ENCODE results near the gene PGAM1. TPM values are rescaled to one million over a fixed set of nuclear protein-coding genes. Genes with fewer than 3 reads are reported as not detected.

PGAM1 gene
- total and polyA plus RNA-seq, 12 donors = 55.4 to 627 (median 397) TPM

DNA sequence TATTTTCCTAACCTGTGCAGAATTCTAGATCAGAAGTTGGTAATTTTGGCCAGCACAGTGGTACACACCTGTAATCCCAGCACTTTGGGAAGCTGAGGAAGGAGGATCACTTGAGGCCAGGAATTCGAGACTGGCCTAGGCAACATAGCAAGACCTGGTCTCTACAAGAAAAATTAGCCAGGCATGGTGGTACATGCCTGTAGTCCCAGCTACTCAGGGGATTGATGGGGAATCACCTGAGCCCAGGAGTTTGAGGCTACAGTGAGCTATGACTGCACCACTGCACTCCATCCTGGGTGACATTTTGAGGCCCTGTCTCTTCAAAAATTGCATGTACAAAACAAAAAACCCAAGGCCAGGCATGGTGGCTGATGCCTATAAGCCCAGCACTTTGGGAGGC lies 8.6 kb downstream of the PGAM1 start:
- Histone ChIP-seq H3K36me3 (replicated peaks in 1 of 2) (peaks cover 0 to 82% of the 10 kb centered on the region in 2 donors), H3K4me1 (replicated peaks in 1 of 2) (peaks cover 0 to 6% of the 10 kb centered on the region in 2 donors), H3K9me3 (replicated peaks in 1 of 3) (no peaks in the 10 kb centered on the region), H3K27me3 (no peaks in the 10 kb centered on the region), H3K4me3 (no peak overlapping the region), H3K27ac (no peak overlapping the region)
- 82 to 96% (median 91%) methylated on average over 1 of the region's 1 CpG for WGBS, 4 donors
- TF ChIP-seq POLR2A (IDR thresholded peaks at IDR 0.05) = no peak
- TF ChIP-seq, protein P1, sequence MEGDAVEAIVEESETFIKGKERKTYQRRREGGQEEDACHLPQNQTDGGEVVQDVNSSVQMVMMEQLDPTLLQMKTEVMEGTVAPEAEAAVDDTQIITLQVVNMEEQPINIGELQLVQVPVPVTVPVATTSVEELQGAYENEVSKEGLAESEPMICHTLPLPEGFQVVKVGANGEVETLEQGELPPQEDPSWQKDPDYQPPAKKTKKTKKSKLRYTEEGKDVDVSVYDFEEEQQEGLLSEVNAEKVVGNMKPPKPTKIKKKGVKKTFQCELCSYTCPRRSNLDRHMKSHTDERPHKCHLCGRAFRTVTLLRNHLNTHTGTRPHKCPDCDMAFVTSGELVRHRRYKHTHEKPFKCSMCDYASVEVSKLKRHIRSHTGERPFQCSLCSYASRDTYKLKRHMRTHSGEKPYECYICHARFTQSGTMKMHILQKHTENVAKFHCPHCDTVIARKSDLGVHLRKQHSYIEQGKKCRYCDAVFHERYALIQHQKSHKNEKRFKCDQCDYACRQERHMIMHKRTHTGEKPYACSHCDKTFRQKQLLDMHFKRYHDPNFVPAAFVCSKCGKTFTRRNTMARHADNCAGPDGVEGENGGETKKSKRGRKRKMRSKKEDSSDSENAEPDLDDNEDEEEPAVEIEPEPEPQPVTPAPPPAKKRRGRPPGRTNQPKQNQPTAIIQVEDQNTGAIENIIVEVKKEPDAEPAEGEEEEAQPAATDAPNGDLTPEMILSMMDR (IDR thresholded peaks at IDR 0.05) = no peak
- DNase-seq = no peak
- intact Hi-C loops (cut with DNase I) = no loop called here

DNA sequence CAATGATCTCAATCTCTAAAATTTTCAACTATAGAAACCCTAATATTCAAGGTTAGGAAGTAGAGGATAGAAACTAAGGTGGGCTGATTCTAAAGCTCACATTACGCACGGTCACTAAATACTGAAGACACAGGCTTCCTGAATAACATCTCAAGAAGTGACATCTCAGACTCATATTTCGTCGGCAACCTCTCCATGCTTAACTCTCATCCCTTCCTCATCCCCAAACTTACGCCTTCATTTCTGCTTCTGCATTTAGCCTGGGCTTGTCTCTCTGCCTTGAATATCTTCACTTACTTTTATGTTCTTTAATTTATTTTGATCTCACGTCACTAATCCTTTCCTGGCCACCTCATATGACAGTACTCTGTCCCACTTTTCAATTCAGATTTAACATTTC lies 9.2 kb downstream of the PGAM1 start:
- 90 to 97% (median 93%) methylated on average over 6 of the region's 6 CpGs for WGBS, 4 donors
- no peak for DNase-seq
- Histone ChIP-seq H3K27me3 (no peaks in the 10 kb centered on the region), H3K9me3 (replicated peaks in 1 of 3) (no peaks in the 10 kb centered on the region), H3K4me3 (no peak overlapping the region), H3K4me1 (replicated peaks in 1 of 2) (no peaks in the 10 kb centered on the region), H3K27ac (no peak overlapping the region), H3K36me3 (replicated peaks in 1 of 2) (peaks cover 0 to 83% of the 10 kb centered on the region in 2 donors)
- no peak for TF ChIP-seq POLR2A (IDR thresholded peaks at IDR 0.05)
- TF ChIP-seq, protein P1 (IDR thresholded peaks at IDR 0.05) = no peak
- intact Hi-C loops (cut with DNase I) = no loop called here

DNA sequence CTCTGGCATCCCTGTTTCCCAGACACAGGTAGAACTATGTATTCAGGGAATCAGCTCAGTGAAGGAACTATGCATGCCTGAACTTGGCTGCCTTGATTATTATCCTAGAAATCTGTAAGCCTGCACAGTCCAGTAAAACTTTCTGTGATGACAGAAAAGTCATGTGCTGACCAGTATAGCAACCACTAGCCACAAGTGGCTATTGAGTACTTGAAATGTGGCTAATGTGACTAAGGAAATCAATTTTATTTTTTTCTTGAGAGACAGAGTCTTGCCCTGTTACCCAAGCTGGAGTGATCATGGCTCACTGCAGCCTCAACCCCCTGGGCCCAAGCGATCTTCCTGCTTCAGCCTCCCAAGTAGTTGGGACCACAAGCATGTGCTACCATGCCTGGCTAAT lies 16.3 kb downstream of the PGAM1 start:
- peaks cover 0 to 48% of the 10 kb centered on the region in 2 donors for H3K36me3 ChIP-seq (replicated peaks in 1 of 2)
- no peak for DNase-seq
- TF ChIP-seq, protein P1 (IDR thresholded peaks at IDR 0.05) = no peak
- TF ChIP-seq POLR2A (IDR thresholded peaks at IDR 0.05) = no peak
- H3K27me3 ChIP-seq = no peaks in the 10 kb centered on the region
- WGBS, 4 donors = 86 to 97% (median 94%) methylated on average over 1 of the region's 1 CpG
- no peak overlapping the region for H3K4me3 ChIP-seq
- H3K9me3 ChIP-seq (replicated peaks in 1 of 3) = no peaks in the 10 kb centered on the region
- intact Hi-C loops (cut with DNase I) = no loop called here
- peaks cover 14 to 18% of the 10 kb centered on the region in 2 donors for H3K4me1 ChIP-seq (replicated peaks in 1 of 2)
- no peak overlapping the region for H3K27ac ChIP-seq

DNA sequence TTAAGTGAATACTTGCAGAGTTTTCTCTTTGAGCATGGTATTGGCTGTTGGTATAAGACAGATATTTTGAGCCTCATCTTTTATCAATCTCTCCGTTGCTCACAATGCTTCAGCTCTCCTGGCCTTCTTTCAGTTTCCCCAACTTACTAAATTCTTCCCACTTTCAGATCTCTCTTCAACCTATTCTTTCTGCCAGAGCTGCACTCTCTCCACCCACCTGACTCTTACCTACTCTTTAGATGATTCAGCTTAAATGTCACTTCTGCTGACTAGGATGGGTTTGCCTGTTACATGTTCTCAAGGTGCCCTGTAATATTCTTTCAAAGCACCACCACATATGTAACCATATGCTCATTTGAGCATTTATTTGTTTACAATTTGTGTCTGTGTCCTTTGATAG lies 18.2 kb downstream of the PGAM1 start:
- intact Hi-C loops (cut with DNase I) = no loop called here
- 76 to 85% (median 80%) methylated on average over 1 of the region's 1 CpG for WGBS, 4 donors
- no peaks in the 10 kb centered on the region for H3K9me3 ChIP-seq (replicated peaks in 1 of 3)
- no peak overlapping the region for H3K4me3 ChIP-seq
- no peak for DNase-seq
- H3K36me3 ChIP-seq (replicated peaks in 1 of 2) = peaks cover 0 to 31% of the 10 kb centered on the region in 2 donors
- H3K4me1 ChIP-seq (replicated peaks in 1 of 2) = peaks cover 14 to 36% of the 10 kb centered on the region in 2 donors
- no peaks in the 10 kb centered on the region for H3K27me3 ChIP-seq
- TF ChIP-seq, protein P1 (IDR thresholded peaks at IDR 0.05) = no peak
- TF ChIP-seq POLR2A (IDR thresholded peaks at IDR 0.05) = no peak
- H3K27ac ChIP-seq = no peak overlapping the region
